HG03159 (cell line): Measurements from ENCODE around the gene PLEKHA6.
"Not testable (repeated sequence)": the region's sequence is repeated elsewhere in the genome, so short reads cannot be mapped to it uniquely, and the experiment has no call there.

Experiments
- ATAC-seq: cut with Tn5 transposase; IDR thresholded peaks from one replicate; pipeline ENCODE4 v1.9.1; 2021; ENCODE audit warnings: mild to moderate bottlenecking, moderate library complexity; ENCODE audit not compliant: unreplicated experiment

The PLEKHA6 gene

DNA sequence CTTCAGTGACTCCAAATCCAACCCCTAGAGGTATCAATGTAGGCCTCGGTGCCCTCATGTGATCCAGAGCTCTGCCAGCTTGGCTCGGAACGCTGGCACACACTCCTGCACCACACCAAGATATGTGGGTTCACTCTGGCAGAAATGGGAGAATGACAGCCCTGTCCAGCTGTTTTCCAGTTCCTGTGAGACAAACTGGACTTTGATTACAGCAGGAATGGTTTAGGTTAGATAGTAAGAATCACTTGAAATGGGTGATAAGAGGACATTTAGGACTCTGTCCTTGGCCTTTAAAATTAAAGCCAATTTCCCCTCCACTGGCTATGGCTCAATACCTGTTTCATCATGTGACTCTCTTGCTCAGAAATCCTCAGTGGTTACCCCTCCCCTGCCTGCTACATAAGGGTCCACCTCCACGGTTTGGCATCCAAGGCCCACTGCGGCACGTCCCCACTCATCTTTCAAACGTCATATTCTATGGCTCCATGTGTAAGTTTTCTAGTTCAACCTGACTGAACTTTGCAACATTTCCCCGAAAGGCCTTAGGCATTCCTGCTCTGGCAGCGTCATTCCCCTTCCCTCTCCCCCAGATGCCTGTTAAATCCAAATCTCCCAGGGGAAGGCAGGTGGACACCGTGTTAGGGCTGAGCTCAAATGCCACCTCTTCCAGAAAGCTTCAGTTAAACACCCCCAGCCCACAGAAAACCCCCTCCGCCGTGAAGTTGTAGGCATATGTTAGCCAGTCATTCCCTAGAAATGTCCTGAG, 44.7 kb downstream of the PLEKHA6 start:
- no peak for ATAC-seq

DNA sequence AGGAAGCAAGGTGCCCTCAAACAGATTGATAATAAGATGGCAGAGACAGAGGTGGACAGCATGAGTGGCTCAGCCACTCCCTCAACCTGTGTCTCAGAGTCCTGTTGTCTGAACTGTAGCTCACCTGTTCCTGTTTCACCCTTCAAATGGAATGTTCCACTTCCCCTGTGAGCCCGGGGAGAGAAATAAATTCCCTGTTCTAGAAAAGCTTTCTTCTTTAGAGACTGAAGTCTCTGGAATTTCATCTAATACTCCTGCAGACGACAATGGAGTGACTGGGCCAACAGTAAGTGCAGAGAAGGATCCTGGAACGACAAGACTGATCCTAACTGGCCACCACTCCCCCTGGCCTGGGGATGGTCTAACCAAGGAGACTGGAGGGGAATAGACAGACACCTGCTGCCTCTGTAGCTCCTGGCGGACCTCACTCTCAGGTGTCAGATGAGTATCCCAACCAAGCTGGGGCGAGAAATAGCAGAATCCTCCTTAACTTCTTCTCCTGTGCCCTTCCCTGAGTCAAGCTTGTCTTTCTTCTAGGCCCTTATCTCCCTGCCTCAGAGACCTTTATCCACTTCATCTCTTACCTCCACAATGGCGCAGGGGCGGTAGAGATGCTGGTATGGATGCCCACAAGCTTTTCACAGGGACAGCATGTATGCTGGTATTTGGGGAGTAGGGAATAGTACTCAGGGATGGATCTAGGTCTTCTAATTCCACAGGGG, 45.4 kb downstream of the PLEKHA6 start:
- ATAC-seq, result no peak

DNA sequence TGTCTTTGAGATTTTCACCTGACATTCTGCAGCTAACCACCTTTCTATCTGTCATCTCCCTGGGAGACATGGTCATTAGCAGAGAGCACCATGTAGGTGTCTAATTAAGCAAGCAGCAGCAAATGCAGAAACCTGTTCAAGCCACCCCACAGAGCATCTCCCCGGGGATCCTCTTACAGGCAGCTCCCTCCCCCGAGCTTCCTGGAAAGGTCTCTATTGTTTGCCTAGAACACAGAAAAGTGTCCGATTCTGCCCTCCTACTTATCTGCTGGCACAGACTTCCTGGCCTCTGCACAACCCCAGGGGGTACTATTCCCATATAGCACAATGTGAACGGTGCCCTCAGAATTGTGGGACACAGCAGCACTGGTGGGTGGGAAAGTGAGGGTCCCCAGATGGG, 46.1 kb downstream of the PLEKHA6 start:
- no peak for ATAC-seq

DNA sequence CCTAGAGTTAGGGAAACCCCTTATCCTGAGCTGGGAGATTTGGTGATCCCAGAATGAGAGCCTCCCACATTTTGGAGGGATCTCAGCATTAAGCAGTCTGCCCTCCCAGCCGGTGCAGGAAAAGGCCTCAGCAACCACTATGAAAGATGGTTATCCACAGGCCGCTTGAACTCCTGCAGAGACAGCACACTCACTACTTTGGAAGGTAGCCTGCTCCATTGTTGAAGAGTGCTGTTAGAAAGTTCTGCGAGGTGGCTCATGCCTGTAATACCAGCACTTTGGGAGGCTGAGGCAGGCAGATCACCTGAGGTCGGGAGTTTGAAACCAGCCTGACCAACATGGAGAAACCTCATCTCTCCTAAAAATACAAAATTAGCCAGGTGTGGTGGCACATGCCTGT, 48.8 kb downstream of the PLEKHA6 start:
- ATAC-seq, result not testable (repeated sequence)

DNA sequence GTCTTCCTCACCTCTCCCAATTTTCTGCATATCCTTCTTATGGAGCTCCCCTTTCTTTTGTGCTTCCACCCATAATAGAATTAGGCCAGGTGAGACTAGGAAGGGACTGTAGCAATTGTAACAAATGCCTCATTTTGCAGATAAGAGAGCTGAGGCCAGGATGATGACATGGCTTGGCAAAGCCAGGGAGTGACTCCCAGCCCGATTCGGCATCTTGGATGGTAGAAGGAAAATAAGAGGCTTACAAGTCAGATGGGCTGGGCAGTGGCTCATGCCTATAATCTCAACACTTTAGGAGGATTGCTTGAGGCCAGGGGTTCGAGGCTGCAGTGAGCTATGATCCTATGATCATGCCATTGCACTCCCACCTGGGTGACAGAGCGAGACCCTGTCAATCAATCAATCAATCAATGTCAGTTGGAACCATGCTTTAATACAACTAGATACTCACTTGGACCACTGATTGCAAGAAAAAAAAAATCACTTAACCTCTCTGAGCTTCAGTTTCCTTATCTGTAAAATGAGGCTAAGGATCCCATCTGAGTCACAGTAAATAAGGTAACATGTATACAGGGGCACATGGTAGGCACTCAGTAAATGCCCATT, 51.6 kb downstream of the PLEKHA6 start:
- no peak for ATAC-seq

DNA sequence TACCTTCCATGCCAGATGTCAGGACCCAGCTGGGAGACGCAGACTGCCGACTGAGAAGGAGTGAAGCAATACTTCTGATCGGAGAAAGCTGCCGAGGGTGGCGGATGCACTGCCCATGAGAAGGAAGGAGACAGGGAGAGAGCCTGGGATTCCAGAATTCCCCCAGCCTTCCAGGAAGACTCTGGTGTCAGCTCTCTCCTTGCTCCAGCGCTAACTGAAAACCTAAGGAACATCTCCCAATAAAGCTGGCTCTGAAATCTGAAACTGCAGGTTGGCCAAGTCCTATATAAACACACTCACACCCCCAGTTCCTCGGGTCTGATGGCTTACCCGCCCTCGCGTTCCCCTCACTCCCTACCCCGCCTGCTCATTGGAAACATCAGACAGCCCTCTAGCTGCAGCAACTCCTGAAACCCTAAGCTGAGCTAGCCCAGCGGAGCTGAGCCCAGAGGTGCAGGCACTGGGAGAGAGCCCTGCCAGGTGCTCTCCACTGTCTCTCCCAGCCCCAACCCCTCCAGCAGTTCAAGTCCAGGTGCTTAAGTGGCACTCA, 52.3 kb downstream of the PLEKHA6 start:
- ATAC-seq, result no peak

DNA sequence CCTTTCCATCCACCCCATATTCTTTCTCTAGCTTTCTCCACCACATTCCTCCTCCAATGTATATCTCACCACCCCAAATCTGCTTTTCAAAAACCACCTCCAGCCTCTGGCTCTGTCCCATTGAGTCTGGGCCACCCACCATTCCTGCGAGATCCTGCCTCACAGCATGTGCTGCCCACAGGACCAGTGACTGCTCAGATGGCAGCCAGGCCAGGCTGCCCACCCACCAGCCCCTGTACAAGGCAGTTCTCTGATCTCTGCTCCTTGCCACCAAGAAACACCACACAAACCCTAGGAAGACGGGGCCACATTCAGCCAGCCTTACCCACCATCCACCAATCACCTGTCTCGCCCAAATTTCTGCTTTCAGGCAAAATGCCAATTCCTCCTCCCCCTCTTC, 53.7 kb downstream of the PLEKHA6 start:
- ATAC-seq, result no peak

DNA sequence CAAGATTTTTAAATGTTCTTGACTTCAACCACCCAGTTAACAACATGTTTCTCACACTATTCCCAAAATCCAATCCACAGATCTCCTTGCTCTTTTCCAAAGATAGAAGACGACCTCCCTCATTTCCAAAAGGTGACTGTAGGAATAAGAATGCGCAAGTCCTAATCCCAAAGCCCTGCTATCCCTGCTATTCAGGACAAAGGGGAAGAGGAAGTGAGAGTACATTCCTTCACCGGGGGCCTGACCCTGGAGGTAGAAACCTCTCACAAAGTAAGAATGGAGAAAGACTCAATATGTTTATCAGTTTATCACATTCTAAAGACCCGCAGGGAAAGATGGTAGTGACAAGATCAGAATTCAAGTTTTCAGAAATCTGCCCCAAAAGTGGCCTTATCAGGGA, 55.7 kb downstream of the PLEKHA6 start:
- no peak for ATAC-seq

DNA sequence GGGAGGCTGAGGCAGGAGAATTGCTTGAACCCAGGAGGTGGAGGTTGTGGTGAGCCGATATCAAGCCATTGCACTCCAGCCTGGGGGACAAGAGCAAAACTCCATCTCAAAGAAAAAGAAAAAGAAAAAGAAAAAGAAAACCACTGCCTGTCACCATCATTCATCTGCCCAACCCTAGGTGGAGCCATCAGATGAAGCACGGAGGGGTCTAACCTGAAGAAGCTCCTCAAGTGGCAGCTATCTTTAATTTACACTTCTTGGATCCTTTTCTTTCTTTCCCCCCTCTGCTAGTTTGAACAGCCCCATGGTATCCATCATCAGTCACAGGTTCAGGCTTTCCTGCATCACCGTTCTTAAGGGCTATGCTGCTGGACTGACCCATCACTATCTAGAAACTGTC, 57.0 kb downstream of the PLEKHA6 start:
- no peak for ATAC-seq

DNA sequence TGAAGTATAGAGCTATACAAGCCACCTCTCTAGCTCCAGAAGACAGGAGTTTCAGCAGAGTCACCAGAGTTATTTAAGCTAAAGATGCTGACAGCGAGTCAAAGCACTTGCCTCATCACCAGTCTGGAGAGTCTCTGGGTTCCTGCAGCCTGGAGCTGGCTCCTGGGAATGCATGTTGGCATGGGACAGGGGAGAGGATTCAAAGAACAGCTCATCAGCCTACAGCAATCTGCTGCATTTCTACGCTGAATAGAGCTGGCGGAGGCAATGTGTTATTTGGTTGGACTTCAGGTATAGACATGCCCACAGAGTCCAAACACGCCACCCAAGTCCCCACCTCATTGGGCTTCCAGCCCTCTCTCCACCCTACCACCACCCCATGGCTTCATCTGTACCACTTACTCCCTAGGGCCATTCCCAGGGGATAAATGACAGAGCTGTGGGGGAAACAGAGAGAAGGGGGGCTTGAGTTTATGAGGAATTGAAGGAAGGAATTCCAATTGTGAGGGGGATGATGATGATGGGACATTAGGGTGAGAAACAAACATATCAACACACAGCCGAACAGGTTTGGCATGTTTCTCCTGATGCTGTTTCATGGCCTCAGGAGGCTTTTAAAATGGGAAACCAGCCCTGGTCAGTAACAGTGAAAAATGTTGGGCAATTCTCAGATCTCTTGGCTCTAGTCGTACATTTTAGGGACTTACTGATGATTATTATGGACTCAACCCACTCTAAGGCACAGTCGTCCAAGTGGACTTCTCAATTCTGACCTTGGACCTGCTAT, 58.4 kb downstream of the PLEKHA6 start:
- no peak for ATAC-seq

DNA sequence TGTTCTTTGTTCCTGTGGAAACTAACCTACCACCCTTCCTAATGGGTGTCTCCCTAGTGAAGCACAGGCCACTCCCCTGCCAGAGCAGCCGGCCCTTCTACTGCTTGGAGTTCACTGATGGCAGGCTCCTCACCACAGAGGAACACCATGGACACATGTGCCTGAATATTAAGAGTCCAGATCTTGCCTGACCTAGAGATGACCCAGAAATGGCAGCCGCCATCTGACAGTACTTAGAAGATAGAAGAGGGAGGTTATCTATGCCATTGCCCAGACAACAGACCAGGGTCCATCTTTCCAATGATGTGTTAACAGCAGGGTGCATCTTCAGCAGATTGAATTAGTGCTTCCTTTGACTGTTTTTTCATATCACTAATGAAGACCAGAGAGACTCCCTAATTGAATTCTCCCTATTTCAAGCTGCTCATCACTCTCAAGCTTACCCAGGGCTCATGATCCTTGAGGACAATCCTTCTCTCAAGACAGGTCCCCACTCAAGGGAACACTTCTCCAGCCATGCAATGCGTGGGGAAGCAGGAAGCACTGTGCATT, 59.8 kb downstream of the PLEKHA6 start:
- ATAC-seq, result no peak

DNA sequence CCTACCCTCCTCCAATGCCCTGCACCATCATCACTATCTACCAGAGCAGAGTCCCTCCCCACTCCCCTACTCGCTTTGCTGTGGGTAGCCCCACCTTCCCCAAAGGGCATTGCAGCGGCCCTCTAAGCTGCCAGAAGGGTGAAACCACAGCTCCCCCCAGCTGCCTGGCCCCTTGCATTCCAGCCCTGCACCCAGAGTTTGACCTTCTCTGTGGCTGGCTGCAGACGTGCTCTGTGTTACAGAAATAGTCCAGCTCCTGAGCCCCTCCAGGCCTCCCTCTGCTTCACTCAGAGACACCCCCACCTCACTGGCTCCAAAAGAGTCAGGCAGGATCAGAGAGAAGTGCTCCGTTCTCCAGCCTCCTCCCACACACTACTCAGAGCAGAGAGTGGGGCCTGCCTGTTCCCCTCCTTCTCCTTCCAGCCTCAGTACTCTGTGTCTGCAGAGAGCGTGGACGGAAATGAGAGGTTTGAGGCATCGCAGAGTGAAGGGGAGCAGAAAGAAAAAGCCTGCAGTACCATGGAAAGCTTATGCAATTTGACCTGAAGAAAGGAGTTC, 63.2 kb downstream of the PLEKHA6 start:
- no peak for ATAC-seq

DNA sequence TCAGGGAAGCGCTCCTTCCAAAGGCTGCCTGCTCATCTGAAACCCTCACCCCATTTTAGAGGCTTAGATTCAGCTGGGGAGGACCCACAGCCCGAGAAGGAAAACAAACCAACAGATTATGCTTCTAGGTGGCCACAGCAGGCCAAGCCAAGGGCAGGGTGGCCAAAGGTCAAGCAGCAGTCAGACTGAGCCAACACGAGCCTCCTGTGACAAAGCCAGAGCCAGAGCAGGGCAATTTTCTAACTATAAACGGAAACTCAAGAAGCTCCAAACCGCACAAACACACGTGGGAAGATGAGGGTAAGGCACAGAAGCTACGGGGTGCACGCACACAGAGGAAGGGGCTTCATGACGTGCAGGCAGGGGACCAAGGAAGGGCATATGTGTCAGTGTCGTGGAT, 64.1 kb downstream of the PLEKHA6 start:
- ATAC-seq, result no peak

DNA sequence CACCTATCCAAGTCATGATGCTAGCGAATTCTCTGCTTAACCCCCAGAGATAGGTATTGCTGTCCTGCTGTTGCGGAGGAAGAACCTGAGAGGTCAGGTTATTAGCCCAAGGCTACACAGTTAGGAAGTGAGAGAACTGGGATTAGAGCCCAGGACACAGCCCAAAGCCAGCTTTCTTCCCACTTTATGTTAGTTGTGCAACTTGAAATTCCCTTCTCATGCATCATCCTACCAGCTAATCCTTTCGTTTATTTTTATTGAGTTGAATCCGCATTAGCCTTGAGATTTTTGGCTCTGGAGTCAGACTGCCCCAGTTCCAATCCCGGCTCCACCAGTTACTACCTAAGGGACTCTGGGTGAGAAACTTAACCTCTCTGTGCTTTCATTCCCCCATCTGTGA, 65.4 kb downstream of the PLEKHA6 start:
- ATAC-seq, result no peak

DNA sequence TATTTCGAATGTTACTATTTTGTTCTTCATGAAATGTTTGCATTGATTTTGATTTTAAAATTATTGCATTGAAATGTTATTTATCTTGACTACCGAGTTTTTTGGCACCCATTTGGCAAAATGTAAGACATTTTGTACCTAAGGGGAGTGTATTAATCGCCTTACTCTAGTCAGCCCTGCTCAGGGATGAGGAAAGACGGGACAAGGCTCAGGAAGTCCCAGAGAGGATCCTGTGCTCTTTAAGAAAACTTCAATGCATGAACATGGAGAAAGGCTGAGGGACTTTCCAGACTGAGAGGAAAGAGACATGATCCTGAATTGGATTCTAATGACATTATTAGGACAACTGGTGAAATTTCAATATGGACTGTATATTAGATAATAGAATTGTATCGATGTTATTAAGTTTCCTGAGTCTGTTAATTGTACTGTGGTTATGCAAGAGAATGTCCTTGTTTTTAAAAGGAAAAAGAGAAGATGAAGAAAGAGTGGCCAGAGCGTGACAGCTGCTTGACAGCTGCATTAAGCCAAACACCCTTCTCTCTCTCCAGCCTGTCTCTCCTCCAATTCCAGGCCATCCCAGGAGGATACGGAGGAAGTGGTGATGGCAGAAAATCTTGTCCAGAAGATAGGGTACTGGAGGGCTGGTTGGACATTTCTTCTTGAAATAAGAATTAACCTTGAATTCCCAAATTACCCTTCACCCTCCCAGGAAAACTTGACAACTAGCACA, 66.0 kb downstream of the PLEKHA6 start:
- ATAC-seq, result no peak

DNA sequence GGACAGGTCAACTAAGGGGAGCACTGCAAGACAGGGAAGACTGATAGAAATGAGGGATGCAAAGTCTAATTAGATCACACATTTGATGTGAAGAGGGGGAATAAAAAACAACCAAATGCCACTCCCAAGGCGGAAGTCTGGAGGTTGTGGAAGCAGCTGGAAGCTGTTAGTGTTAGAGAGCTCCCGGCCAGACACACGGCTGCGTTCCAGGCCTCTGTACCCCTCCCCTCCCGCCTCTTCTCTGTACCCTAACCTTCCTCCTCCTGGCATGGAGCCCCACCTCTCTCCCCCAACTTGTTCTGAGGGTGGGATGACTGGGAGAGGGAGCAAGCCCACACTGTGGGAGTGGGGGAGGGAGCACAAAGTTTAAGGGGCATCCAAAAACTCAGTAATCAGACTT, 67.0 kb downstream of the PLEKHA6 start:
- ATAC-seq, result no peak

DNA sequence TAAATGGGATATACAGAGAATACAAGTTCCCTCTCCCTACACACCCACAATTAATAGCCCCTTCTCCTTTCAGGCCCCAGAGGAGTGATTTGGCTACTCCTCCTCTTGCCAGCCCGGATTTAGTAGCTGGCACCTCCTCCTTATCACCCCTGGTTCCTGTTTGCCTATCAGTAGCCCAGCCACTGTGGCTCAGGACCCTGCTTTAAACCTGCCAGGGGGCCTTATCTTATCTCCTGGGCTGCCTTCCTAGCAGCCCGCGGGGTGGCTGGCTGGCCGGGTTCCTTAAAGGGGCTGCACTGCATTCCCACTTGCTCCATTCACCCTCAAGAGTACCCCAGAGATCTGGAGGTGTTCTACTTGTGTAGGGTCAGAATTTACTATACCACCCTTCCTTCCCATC, 70.4 kb downstream of the PLEKHA6 start:
- no peak for ATAC-seq

DNA sequence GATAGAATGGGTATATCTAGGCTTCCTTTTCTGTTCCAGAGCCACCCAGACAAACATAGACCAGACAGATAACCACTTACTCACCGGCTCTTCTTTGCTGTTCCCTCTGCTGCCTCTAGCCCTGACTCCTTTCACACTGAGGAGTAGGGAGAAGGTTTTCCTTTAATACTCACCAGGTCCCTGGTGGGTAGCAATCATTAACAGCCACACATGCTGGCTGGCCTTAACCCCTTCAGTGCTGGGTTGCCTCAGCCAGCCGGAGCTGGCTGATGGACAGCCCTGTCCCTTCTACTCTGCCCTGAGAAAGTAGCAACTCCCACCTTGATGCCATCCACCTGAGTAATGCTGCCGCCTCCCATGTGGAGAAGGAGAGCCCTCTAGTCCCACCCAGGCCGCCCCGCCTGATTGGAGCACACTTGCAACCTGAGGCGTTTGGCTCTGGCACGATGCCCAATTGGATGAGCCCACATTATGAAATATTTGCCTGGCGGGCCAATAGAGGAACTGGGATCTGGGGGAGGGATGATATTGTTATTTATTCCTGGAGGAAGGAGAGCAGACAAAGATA, 71.6 kb downstream of the PLEKHA6 start:
- ATAC-seq, result no peak

DNA sequence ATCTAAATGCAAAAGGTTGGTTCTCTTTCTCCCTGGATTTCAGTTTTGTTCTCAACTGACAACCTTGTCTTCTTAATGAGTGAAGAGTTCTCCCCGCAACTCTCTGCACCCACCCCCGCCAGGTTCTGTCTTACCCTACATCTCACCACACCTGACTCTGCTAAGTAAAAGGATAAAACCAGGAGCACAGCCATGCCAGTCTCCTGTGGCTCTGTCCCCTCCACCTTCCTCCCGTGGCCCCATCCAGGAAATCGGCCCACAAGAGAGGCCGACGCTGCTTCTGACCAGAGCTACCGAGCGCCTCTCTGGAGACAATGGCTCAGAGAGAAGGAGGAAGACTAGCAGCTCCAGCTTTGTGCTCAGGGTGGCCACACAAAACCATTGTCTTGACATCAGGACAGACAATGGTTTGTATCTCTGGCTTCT, 72.2 kb downstream of the PLEKHA6 start:
- no peak for ATAC-seq
